IMR-90 (cell line): ENCODE data around the gene ZNF618. TPM values are rescaled to one million over a fixed set of nuclear protein-coding genes. Genes with fewer than 3 reads are reported as not detected.

ENCODE experiments used
- ATAC-seq: fragments of 200-7000 bp; cut with Tn5 transposase; 2 replicates; pipeline ENCODE4 v1.9.1; 2020; ENCODE audit warnings: low read depth, mild to moderate bottlenecking, moderate library complexity
- BruUV-seq: library from RNA; stranded (reverse); fragments of 400-500 nt; replicated peaks from 2 replicates; lab custom pipeline; 2021; lab: Mats Ljungman, UMichigan
- CTCF ChIA-PET: fragments of 300-600 bp; formaldehyde crosslinking; extraction: SDS; loops from one replicate; lab custom pipeline; 2021; ENCODE audit warnings: antibody characterized with exemption; lab: Yijun Ruan, JAX
- POLR2A ChIA-PET: fragments of 300-600 bp; sonication (Branson Sonifier 250); formaldehyde crosslinking; loops from one replicate; lab custom pipeline; 2022; ENCODE audit warnings: antibody characterized with exemption; ENCODE audit not compliant: unreplicated experiment; lab: Charles Lee
- DNase-seq: peaks from one replicate; pipeline ENCODE4 v3.0.0; 2013
- H2AFZ ChIP-seq: replicated peaks from 2 replicates; pipeline ENCODE3; 2013; ENCODE audit warnings: low read length, mild to moderate bottlenecking; ENCODE audit not compliant: poor library complexity
- H2AK5ac ChIP-seq: 2 replicates; pipeline ENCODE4 v1.6.1; 2013; ENCODE audit warnings: low read depth, low read length, inconsistent platforms
- H2AK9ac ChIP-seq: replicated peaks from 2 replicates; pipeline ENCODE3; 2013; ENCODE audit warnings: mild to moderate bottlenecking, low read depth, low read length, moderate library complexity; ENCODE audit not compliant: poor library complexity
- H2BK120ac ChIP-seq: 2 replicates; pipeline ENCODE4 v1.6.1; 2013; ENCODE audit warnings: low read depth, low read length, inconsistent platforms
- H2BK15ac ChIP-seq: 3 replicates; pipeline ENCODE4 v1.6.1; 2013; ENCODE audit warnings: low read depth, low read length, inconsistent platforms
- H2BK20ac ChIP-seq: 2 replicates; pipeline ENCODE4 v1.6.1; 2013; ENCODE audit warnings: low read depth, mild to moderate bottlenecking, inconsistent platforms, low read length, moderate library complexity
- H2BK5ac ChIP-seq: 2 replicates; pipeline ENCODE4 v1.6.1; 2013; ENCODE audit warnings: mild to moderate bottlenecking, low read depth, low read length, inconsistent platforms; ENCODE audit not compliant: poor library complexity, severe bottlenecking
- H3K14ac ChIP-seq: replicated peaks from 2 replicates; pipeline ENCODE4 v1.6.1; 2013; ENCODE audit warnings: low read depth, low read length, inconsistent platforms
- H3K18ac ChIP-seq: 2 replicates; pipeline ENCODE4 v1.6.1; 2013; ENCODE audit warnings: low read depth, low read length, control low read depth
- H3K23ac ChIP-seq: 2 replicates; pipeline ENCODE4 v1.6.1; 2013; ENCODE audit warnings: low read depth, low read length, inconsistent platforms
- H3K27ac ChIP-seq: 2 replicates; pipeline ENCODE4 v1.5.1; 2013; ENCODE audit warnings: mild to moderate bottlenecking, control low read depth, low read length; ENCODE audit not compliant: insufficient read depth
- H3K27me3 ChIP-seq: 2 replicates; pipeline ENCODE4 v1.6.1; 2013; ENCODE audit warnings: low read length; ENCODE audit not compliant: control insufficient read depth, insufficient read depth
- H3K36me3 ChIP-seq: 2 replicates; pipeline ENCODE4 v1.6.1; 2013; ENCODE audit warnings: low read length, mixed read lengths; ENCODE audit not compliant: control insufficient read depth, insufficient read depth
- H3K4ac ChIP-seq: 2 replicates; pipeline ENCODE4 v1.6.1; 2013; ENCODE audit warnings: low read depth, low read length, inconsistent platforms
- H3K4me1 ChIP-seq: 2 replicates; pipeline ENCODE4 v1.6.1; 2013; ENCODE audit warnings: low read length, mixed read lengths; ENCODE audit not compliant: control insufficient read depth, insufficient read depth
- H3K4me2 ChIP-seq: 2 replicates; pipeline ENCODE4 v1.6.1; 2013; ENCODE audit warnings: low read depth, mild to moderate bottlenecking, control low read depth, low read length, moderate library complexity
- H3K4me3 ChIP-seq: 2 replicates; pipeline ENCODE4 v1.5.1; 2013; ENCODE audit warnings: low read depth, mild to moderate bottlenecking, control low read depth, low read length, moderate library complexity; ENCODE audit not compliant: insufficient read depth
- H3K56ac ChIP-seq: 2 replicates; pipeline ENCODE4 v1.6.1; 2013; ENCODE audit warnings: low read length, inconsistent platforms; ENCODE audit not compliant: insufficient read depth; ENCODE audit errors: extremely low read depth
- H3K79me1 ChIP-seq, 2 experiments: 2 replicates each; pipeline ENCODE4 v1.6.1; 2013; ENCODE audit warnings: low read length in 2 of 2, inconsistent platforms in 1 of 2, low read depth in 1 of 2
- H3K9ac ChIP-seq: 2 replicates; pipeline ENCODE4 v1.6.1; 2013; ENCODE audit warnings: low read depth, low read length, control low read depth
- H3K9me1 ChIP-seq: 2 replicates; pipeline ENCODE4 v1.6.1; 2013; ENCODE audit warnings: low read length, inconsistent platforms; ENCODE audit not compliant: insufficient read depth
- H3K9me3 ChIP-seq: 2 replicates; pipeline ENCODE4 v1.6.1; 2013; ENCODE audit warnings: low read length; ENCODE audit not compliant: control insufficient read depth, insufficient read depth
- H4K20me1 ChIP-seq: 2 replicates; pipeline ENCODE4 v1.6.1; 2013; ENCODE audit warnings: low read length, inconsistent platforms; ENCODE audit not compliant: insufficient read depth
- H4K5ac ChIP-seq: 2 replicates; pipeline ENCODE4 v1.6.1; 2013; ENCODE audit warnings: mild to moderate bottlenecking, low read depth, low read length, control low read depth
- H4K8ac ChIP-seq, 2 experiments: 2 replicates each; pipeline ENCODE4 v1.6.1; 2013; ENCODE audit warnings: low read depth in 2 of 2, low read length in 2 of 2, control low read depth in 1 of 2, inconsistent platforms in 1 of 2
- H4K91ac ChIP-seq: 2 replicates; pipeline ENCODE4 v1.6.1; 2013; ENCODE audit warnings: low read depth, low read length, inconsistent platforms; ENCODE audit not compliant: insufficient read depth
- RFX5 ChIP-seq: IDR thresholded peaks from 2 replicates; pipeline ENCODE4 v1.8.0; 2012; ENCODE audit warnings: low read depth, mild to moderate bottlenecking, low read length, moderate library complexity
- WGBS, 2 experiments: methylation state at CpG; one replicate each; pipeline versions ENCODE4 v1.1.5 to v1.1.7; 2013; ENCODE audit warnings: missing lambda C conversion rate in 2 of 2; ENCODE audit not compliant: insufficient read length in 1 of 2; ENCODE audit errors: extremely low coverage in 2 of 2; 5-methylcytosine and 5-hydroxymethylcytosine counted together
- dilution Hi-C: fragments of 300-500 bp; cut with HindIII; formaldehyde crosslinking; loops from one replicate; pipeline ENCODE4 v1.14.3; 2018; ENCODE audit warnings: low sequenced_read_pairs; ENCODE audit not compliant: unreplicated experiment
- in situ Hi-C: fragments of 300-500 bp; cut with MboI; formaldehyde crosslinking; loops from 3 replicates; pipeline ENCODE4 v1.14.3; 2019; ENCODE audit warnings: low sequenced_read_pairs, inconsistent platforms, mixed read lengths
- intact Hi-C: fragments of 100-400 bp; cut with micrococcal nuclease; formaldehyde crosslinking; loops from 2 replicates; pipeline ENCODE4 v1.10.0; 2022
- polyA plus RNA-seq, 3 experiments: library from polyadenylated mRNA; depleted of rRNA; stranded (reverse); fragments of >200 nt; gene quantifications; 2 replicates each; pipeline ENCODE4 v1.2.3, GENCODE V29; 2012; ENCODE audit warnings: low replicate concordance in 1 of 3
- total RNA-seq: library from RNA; depleted of rRNA; stranded (reverse); fragments of >200 nt; gene quantifications from 2 replicates; pipeline ENCODE4 v1.2.3, GENCODE V29; 2012

The ZNF618 gene
- total and polyA plus RNA-seq, 2 of the 4 experiments (the other 2 are of a cell fraction), result 8.2 to 9.4 TPM

- POLR2A ChIA-PET, result no interaction called here
- H3K4me3 ChIP-seq, result no peak overlapping the region
Observed at GRCh38 chr9:114046237-114046755, 170.2 kb downstream of the ZNF618 start.

More at GRCh38 chr9:114046237-114046755, 170.2 kb downstream of the ZNF618 start:
- ATAC-seq (no peak), DNase-seq (no peak)
- no peak overlapping the region for H3K9ac ChIP-seq
- no peak overlapping the region for H3K27ac ChIP-seq
- BruUV-seq, result no TSS peak
- no peak overlapping the region for H2BK5ac ChIP-seq
- peaks cover 30% of the 10 kb centered on the region for H3K36me3 ChIP-seq
- no peaks in the 10 kb centered on the region for H3K4me1 ChIP-seq
- no peak overlapping the region for H4K8ac ChIP-seq
- H2AK9ac ChIP-seq, result no peak overlapping the region
- H4K20me1 ChIP-seq, result peaks cover 3% of the 10 kb centered on the region; the same call in 1 of the 2 replicates
- no peak overlapping the region for H3K4ac ChIP-seq
- no peak overlapping the region for H4K5ac ChIP-seq
- H3K9me3 ChIP-seq, result no peaks in the 10 kb centered on the region
- H3K23ac ChIP-seq, result no peak overlapping the region
- peaks cover 8% of the 10 kb centered on the region; the same call in 1 of the 2 replicates for H3K9me1 ChIP-seq
- WGBS, 2 experiments, result no CpG with 5 or more reads among the region's 4 CpGs
- H4K91ac ChIP-seq, result no peak overlapping the region
- H2BK15ac ChIP-seq, result no peak overlapping the region
- no peak overlapping the region for H2AK5ac ChIP-seq
- H3K18ac ChIP-seq, result no peak overlapping the region
- no peaks in the 10 kb centered on the region for H3K27me3 ChIP-seq
- no peak overlapping the region for H3K14ac ChIP-seq
- no peak overlapping the region for H3K56ac ChIP-seq
- peaks cover 0 to 13% of the 10 kb centered on the region in 2 experiments; a peak in 2 of 4 replicates for H3K79me1 ChIP-seq
- dilution Hi-C loops, result no loop called here
- H2BK120ac ChIP-seq, result no peak overlapping the region
- CTCF ChIA-PET, result no interaction called here
- no peak overlapping the region for H2AFZ ChIP-seq
- H2BK20ac ChIP-seq, result no peak overlapping the region
- no peak overlapping the region for H3K4me2 ChIP-seq
- TF ChIP-seq RFX5, result no peak
- intact Hi-C loops, result no loop called here
- in situ Hi-C loops, result no loop called here
